WTC11 (cell line): ENCODE data around the gene KRTAP5-7. TPM values are rescaled to one million over a fixed set of nuclear protein-coding genes. Genes with fewer than 3 reads are reported as not detected.
"Not testable (repeated sequence)": the region's sequence is repeated elsewhere in the genome, so short reads cannot be mapped to it uniquely, and the experiment has no call there.

Experiments used
- ATAC-seq: fragments of 200-7000 bp; cut with Tn5 transposase; 2 replicates; pipeline ENCODE4 v1.10.0; 2021; ENCODE audit warnings: mild to moderate bottlenecking, moderate library complexity
- CTCF ChIA-PET: fragments of 300-600 bp; sonication (Branson Sonifier 250); formaldehyde crosslinking; loops from one replicate; lab custom pipeline; 2021; ENCODE audit warnings: antibody characterized with exemption; lab: Charles Lee
- POLR2A ChIA-PET: fragments of 350-600 bp; sonication (Branson Sonifier 250); formaldehyde crosslinking; loops from one replicate; lab custom pipeline; 2021; ENCODE audit warnings: antibody characterized with exemption; lab: Charles Lee
- DNase-seq: peaks from one replicate; pipeline ENCODE4 v3.0.0; 2021; ENCODE audit warnings: low spot score
- H3K27ac Mint-ChIP-seq: 2 replicates; pipeline ENCODE4 v1.8.0; 2021; ENCODE audit warnings: mixed read lengths
- H3K27me3 Mint-ChIP-seq: 2 replicates; pipeline ENCODE4 v1.8.0; 2021; ENCODE audit warnings: low read depth, mild to moderate bottlenecking, moderate library complexity, mixed read lengths
- H3K36me3 Mint-ChIP-seq: 2 replicates; pipeline ENCODE4 v1.8.0; 2021; ENCODE audit warnings: mixed read lengths
- H3K4me1 Mint-ChIP-seq: 2 replicates; pipeline ENCODE4 v1.8.0; 2022; ENCODE audit warnings: mixed read lengths
- H3K4me3 Mint-ChIP-seq: 2 replicates; pipeline ENCODE4 v1.8.0; 2021; ENCODE audit warnings: mild to moderate bottlenecking, moderate library complexity, mixed read lengths
- H3K9me3 Mint-ChIP-seq: 2 replicates; pipeline ENCODE4 v1.8.0; 2021; ENCODE audit warnings: mixed read lengths
- EMX1 ChIP-seq: fragments of 250-450 bp; sonication (Bioruptor Pico); IDR thresholded peaks from 2 replicates; pipeline ENCODE4 v1.8.0; 2021; ENCODE audit warnings: mild to moderate bottlenecking
- ESRRA ChIP-seq: sonication (generic); formaldehyde crosslinking; IDR thresholded peaks from 2 replicates; pipeline ENCODE4 v1.8.1; 2022; ENCODE audit warnings: mild to moderate bottlenecking, missing genetic modification reagents, borderline replicate concordance
- ETV6 ChIP-seq: sonication (generic); formaldehyde crosslinking; IDR thresholded peaks from 2 replicates; pipeline ENCODE4 v1.8.1; 2022; ENCODE audit warnings: mild to moderate bottlenecking, missing genetic modification reagents
- HMGA2 ChIP-seq: fragments of 250-450 bp; sonication (Bioruptor Pico); IDR thresholded peaks from 2 replicates; pipeline ENCODE4 v1.4.0; 2021; ENCODE audit warnings: mild to moderate bottlenecking, moderate library complexity
- JUN ChIP-seq: sonication (generic); formaldehyde crosslinking; IDR thresholded peaks from 2 replicates; pipeline ENCODE4 v1.8.0; 2023; ENCODE audit warnings: mild to moderate bottlenecking, missing genetic modification reagents
- RORB ChIP-seq: fragments of 250-450 bp; sonication (Bioruptor Pico); IDR thresholded peaks from 2 replicates; pipeline ENCODE4 v1.9.0; 2021; ENCODE audit warnings: mild to moderate bottlenecking
- SMAD4 ChIP-seq: sonication (generic); formaldehyde crosslinking; IDR thresholded peaks from 2 replicates; pipeline ENCODE4 v1.8.0; 2022; ENCODE audit warnings: mild to moderate bottlenecking, missing genetic modification reagents
- SOX15 ChIP-seq: fragments of 250-450 bp; sonication (Bioruptor Pico); IDR thresholded peaks from 2 replicates; pipeline ENCODE4 v1.9.0; 2021; ENCODE audit warnings: mild to moderate bottlenecking
- SP1 ChIP-seq: sonication (generic); formaldehyde crosslinking; conservative IDR thresholded peaks from 2 replicates; pipeline ENCODE4 v1.8.1; 2022; ENCODE audit warnings: missing genetic modification reagents
- ZNF138 ChIP-seq: sonication (generic); formaldehyde crosslinking; conservative IDR thresholded peaks from 2 replicates; pipeline ENCODE4 v1.8.1; 2022; ENCODE audit warnings: mild to moderate bottlenecking, moderate library complexity, missing genetic modification reagents
- ZNF232 ChIP-seq: sonication (generic); formaldehyde crosslinking; IDR thresholded peaks from 2 replicates; pipeline ENCODE4 v1.8.0; 2022; ENCODE audit warnings: mild to moderate bottlenecking, missing genetic modification reagents
- ZNF263 ChIP-seq: sonication (generic); formaldehyde crosslinking; IDR thresholded peaks from 2 replicates; pipeline ENCODE4 v1.8.1; 2022; ENCODE audit warnings: low read depth, mild to moderate bottlenecking, moderate library complexity, missing genetic modification reagents
- ZNF317 ChIP-seq: sonication (generic); formaldehyde crosslinking; IDR thresholded peaks from 2 replicates; pipeline ENCODE4 v1.8.1; 2023; ENCODE audit warnings: low read depth, mild to moderate bottlenecking, moderate library complexity, missing genetic modification reagents, borderline replicate concordance
- ZNF416 ChIP-seq: fragments of 250-450 bp; sonication (Bioruptor Pico); IDR thresholded peaks from 2 replicates; pipeline ENCODE4 v1.9.0; 2021; ENCODE audit warnings: mild to moderate bottlenecking, inconsistent platforms
- ZNF423 ChIP-seq: fragments of 250-450 bp; sonication (Bioruptor Pico); IDR thresholded peaks from 2 replicates; pipeline ENCODE4 v2.1.2; 2022; ENCODE audit warnings: mild to moderate bottlenecking, moderate library complexity
- total RNA-seq: library from RNA; stranded (reverse); gene quantifications from 3 replicates; pipeline ENCODE4 v1.2.3, GENCODE V29; 2021
- TF ChIP-seq, protein P1 (sequence below): sonication (generic); formaldehyde crosslinking; conservative IDR thresholded peaks from 2 replicates; pipeline ENCODE4 v1.8.1; 2022; ENCODE audit warnings: mild to moderate bottlenecking, missing genetic modification reagents
- TF ChIP-seq, protein P2 (sequence below): sonication (generic); formaldehyde crosslinking; IDR thresholded peaks from 2 replicates; pipeline ENCODE4 v1.8.0; 2022; ENCODE audit warnings: missing genetic modification reagents
- TF ChIP-seq, protein P3 (sequence below): sonication (generic); formaldehyde crosslinking; IDR thresholded peaks from 2 replicates; pipeline ENCODE4 v1.8.1; 2023; ENCODE audit warnings: mild to moderate bottlenecking, missing genetic modification reagents
- TF ChIP-seq, protein P4 (sequence below): sonication (generic); formaldehyde crosslinking; IDR thresholded peaks from 2 replicates; pipeline ENCODE4 v1.8.1; 2023; ENCODE audit warnings: mild to moderate bottlenecking, missing genetic modification reagents, moderate library complexity
- TF ChIP-seq, protein P5 (sequence below): sonication (generic); formaldehyde crosslinking; IDR thresholded peaks from 2 replicates; pipeline ENCODE4 v1.8.1; 2022; ENCODE audit warnings: missing genetic modification reagents, borderline replicate concordance

The KRTAP5-7 gene
- total RNA-seq, 1 experiment from 2014 or later: 0.11 TPM

DNA sequence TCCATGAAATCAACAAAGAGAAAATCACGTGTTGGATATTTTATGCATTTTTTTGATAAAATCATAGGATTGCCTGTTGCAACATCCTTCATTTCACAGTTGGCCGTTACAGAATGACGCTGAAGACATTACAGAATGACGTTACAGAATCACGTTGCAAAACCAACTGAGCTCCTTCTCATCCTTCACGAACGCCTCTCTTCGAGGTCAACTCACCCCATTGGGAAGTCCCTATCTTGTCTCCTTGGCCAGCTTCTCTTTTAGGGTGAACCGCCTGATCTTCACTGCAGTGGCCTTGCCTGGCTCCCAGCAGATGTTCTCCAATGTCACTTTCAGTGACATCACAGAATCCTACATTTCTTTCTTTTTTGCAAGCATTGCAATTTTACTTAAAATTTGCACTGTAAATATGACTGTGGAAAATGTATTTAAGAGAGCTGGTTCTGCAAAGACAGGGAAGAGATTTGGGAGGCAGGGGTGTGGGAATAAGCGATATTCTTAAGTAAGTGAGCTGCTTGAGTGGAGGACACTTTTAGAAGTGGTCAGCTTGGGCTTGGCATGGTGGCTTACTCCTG lies 5.1 kb downstream of the KRTAP5-7 start (continued):
- TF ChIP-seq SMAD4 (CRISPR knock-in tag): no peak
- no peak for TF ChIP-seq SOX15 (CRISPR knock-in tag)

DNA sequence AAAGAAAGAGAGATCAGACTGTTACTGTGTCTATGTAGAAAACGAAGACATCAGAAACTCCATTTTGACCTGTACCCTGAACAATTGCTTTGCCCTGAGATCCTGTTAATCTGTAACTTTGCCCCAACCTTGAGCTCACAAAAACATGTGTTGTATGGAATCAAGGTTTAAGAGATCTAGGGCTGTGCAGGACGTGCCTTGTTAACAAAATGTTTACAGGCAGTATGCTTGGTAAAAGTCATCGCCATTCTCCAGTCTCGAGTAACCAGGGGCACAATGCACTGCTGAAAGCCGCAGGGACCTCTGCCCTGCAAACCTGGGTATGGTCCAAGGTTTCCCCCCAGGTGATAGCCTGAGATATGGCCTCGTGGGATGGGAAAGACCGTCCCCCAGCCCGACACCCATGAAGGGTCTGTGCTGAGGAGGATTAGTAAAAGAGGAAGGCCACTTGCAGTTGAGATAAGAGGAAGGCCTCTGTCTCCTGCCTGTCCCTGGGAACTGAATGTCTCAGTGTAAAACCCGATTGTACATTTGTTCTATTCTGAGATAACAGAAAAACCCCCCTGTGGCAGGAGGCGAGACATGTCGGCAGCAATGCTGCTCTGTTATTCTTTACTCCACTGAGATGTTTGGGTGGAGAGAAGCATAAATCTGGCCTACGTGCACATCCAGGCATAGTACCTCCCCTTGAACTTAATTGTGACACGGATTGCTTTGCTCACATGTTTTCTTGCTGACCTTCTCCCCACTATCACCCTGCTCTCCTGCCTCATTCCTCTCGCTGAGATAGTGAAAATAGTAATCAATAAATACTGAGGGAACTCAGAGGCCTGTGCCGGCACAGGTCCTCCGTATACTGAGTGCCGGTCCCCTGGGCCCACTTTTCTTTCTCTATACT lies 7.9 kb downstream of the KRTAP5-7 start:
- H3K9me3 Mint-ChIP-seq, H3K36me3 Mint-ChIP-seq, POLR2A ChIA-PET, DNase-seq, H3K4me3 Mint-ChIP-seq, ATAC-seq, H3K4me1 Mint-ChIP-seq, H3K27me3 Mint-ChIP-seq, H3K27ac Mint-ChIP-seq, CTCF ChIA-PET: not testable (repeated sequence)

DNA sequence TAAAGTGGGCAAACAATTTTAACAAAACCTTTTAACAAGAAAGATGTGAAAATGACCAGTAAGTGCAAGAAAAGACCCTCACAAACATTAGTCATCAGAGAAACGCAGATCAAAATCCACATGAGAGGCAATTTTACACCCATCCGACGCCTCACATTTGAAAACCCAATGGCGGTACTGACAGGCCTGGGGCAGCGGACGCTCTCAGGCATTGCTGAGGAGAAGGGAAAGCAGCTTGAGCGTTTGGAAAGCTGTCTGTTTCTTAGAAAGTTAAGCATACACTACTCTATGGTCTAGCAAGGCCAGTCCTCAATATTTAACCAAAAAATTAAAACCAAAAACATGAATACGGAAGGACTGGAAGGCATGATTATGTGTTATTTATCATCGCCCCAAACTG lies 8.8 kb downstream of the KRTAP5-7 start:
- Mint-ChIP-seq H3K36me3 (peaks cover 3% of the 10 kb centered on the region), H3K27me3 (peaks cover 7% of the 10 kb centered on the region), H3K27ac (no peak overlapping the region), H3K9me3 (peaks cover 4% of the 10 kb centered on the region), H3K4me1 (no peaks in the 10 kb centered on the region), H3K4me3 (no peak overlapping the region)
- no peak for TF ChIP-seq ZNF416 (CRISPR knock-in tag)
- TF ChIP-seq, protein P1, sequence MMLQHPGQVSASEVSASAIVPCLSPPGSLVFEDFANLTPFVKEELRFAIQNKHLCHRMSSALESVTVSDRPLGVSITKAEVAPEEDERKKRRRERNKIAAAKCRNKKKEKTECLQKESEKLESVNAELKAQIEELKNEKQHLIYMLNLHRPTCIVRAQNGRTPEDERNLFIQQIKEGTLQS (CRISPR knock-in tag): no peak
- TF ChIP-seq RORB (CRISPR knock-in tag): no peak
- TF ChIP-seq, protein P2, sequence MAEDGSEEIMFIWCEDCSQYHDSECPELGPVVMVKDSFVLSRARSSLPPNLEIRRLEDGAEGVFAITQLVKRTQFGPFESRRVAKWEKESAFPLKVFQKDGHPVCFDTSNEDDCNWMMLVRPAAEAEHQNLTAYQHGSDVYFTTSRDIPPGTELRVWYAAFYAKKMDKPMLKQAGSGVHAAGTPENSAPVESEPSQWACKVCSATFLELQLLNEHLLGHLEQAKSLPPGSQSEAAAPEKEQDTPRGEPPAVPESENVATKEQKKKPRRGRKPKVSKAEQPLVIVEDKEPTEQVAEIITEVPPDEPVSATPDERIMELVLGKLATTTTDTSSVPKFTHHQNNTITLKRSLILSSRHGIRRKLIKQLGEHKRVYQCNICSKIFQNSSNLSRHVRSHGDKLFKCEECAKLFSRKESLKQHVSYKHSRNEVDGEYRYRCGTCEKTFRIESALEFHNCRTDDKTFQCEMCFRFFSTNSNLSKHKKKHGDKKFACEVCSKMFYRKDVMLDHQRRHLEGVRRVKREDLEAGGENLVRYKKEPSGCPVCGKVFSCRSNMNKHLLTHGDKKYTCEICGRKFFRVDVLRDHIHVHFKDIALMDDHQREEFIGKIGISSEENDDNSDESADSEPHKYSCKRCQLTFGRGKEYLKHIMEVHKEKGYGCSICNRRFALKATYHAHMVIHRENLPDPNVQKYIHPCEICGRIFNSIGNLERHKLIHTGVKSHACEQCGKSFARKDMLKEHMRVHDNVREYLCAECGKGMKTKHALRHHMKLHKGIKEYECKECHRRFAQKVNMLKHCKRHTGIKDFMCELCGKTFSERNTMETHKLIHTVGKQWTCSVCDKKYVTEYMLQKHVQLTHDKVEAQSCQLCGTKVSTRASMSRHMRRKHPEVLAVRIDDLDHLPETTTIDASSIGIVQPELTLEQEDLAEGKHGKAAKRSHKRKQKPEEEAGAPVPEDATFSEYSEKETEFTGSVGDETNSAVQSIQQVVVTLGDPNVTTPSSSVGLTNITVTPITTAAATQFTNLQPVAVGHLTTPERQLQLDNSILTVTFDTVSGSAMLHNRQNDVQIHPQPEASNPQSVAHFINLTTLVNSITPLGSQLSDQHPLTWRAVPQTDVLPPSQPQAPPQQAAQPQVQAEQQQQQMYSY (CRISPR knock-in tag): no peak
- no peak for TF ChIP-seq ZNF232 (CRISPR knock-in tag)
- TF ChIP-seq JUN (CRISPR knock-in tag): no peak
- TF ChIP-seq ESRRA: no peak
- no peak for TF ChIP-seq ETV6 (CRISPR knock-in tag)
- no peak for TF ChIP-seq EMX1 (CRISPR knock-in tag)
- TF ChIP-seq, protein P3, sequence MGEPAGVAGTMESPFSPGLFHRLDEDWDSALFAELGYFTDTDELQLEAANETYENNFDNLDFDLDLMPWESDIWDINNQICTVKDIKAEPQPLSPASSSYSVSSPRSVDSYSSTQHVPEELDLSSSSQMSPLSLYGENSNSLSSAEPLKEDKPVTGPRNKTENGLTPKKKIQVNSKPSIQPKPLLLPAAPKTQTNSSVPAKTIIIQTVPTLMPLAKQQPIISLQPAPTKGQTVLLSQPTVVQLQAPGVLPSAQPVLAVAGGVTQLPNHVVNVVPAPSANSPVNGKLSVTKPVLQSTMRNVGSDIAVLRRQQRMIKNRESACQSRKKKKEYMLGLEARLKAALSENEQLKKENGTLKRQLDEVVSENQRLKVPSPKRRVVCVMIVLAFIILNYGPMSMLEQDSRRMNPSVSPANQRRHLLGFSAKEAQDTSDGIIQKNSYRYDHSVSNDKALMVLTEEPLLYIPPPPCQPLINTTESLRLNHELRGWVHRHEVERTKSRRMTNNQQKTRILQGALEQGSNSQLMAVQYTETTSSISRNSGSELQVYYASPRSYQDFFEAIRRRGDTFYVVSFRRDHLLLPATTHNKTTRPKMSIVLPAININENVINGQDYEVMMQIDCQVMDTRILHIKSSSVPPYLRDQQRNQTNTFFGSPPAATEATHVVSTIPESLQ (CRISPR knock-in tag): no peak
- TF ChIP-seq HMGA2 (CRISPR knock-in tag): no peak
- DNase-seq (no peak), ATAC-seq (no peak)
- CTCF ChIA-PET: no interaction called here
- POLR2A ChIA-PET: no interaction called here

DNA sequence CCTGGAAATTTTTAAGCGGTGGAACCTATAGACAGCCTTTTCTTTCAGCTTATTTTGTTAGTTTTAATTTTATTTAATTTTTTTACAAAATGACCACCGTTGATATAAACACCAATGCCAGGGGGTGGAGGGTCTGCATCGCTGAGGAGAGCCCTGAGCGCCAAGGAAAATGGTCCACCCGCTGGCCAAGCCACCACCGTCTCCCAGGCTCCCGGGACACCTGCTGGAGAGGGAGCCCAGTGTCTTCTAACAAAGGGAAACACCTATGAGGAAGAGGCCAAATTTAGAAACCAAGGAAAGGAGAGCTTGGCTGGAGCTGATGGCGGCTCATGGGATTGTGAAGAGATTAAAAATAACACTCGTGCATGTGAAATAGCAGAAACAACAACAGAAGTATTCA lies 10.5 kb downstream of the KRTAP5-7 start:
- peaks cover 10% of the 10 kb centered on the region for H3K27me3 Mint-ChIP-seq
- DNase-seq: no peak
- CTCF ChIA-PET: interaction anchor here (1.2 kb wide), 1 partner anchor 26 kb away, joined by 3 read pairs; no protein-coding TSS in a partner anchor
- no peak overlapping the region for H3K4me3 Mint-ChIP-seq
- ATAC-seq: no peak; the same call in 1 of the 2 replicates
- no peaks in the 10 kb centered on the region for H3K4me1 Mint-ChIP-seq
- peaks cover 13% of the 10 kb centered on the region for H3K9me3 Mint-ChIP-seq
- POLR2A ChIA-PET: no interaction called here
- H3K36me3 Mint-ChIP-seq: peaks cover 7% of the 10 kb centered on the region
- H3K27ac Mint-ChIP-seq: no peak overlapping the region
- TF ChIP-seq ZNF138 (no peak), ZNF263 (CRISPR knock-in tag) (no peak), ZNF317 (CRISPR knock-in tag) (no peak), SP1 (CRISPR knock-in tag) (no peak), ETV6 (CRISPR knock-in tag) (no peak), HMGA2 (CRISPR knock-in tag) (no peak), ZNF423 (CRISPR knock-in tag) (no peak)
- TF ChIP-seq, protein P4, sequence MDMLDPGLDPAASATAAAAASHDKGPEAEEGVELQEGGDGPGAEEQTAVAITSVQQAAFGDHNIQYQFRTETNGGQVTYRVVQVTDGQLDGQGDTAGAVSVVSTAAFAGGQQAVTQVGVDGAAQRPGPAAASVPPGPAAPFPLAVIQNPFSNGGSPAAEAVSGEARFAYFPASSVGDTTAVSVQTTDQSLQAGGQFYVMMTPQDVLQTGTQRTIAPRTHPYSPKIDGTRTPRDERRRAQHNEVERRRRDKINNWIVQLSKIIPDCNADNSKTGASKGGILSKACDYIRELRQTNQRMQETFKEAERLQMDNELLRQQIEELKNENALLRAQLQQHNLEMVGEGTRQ: no peak
- TF ChIP-seq, protein P5, sequence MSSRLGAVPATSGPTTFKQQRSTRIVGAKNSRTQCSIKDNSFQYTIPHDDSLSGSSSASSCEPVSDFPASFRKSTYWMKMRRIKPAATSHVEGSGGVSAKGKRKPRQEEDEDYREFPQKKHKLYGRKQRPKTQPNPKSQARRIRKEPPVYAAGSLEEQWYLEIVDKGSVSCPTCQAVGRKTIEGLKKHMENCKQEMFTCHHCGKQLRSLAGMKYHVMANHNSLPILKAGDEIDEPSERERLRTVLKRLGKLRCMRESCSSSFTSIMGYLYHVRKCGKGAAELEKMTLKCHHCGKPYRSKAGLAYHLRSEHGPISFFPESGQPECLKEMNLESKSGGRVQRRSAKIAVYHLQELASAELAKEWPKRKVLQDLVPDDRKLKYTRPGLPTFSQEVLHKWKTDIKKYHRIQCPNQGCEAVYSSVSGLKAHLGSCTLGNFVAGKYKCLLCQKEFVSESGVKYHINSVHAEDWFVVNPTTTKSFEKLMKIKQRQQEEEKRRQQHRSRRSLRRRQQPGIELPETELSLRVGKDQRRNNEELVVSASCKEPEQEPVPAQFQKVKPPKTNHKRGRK: no peak
